ENCODE measurements around the gene DEPDC7. TPM values are rescaled to one million over a fixed set of nuclear protein-coding genes. Genes with fewer than 3 reads are reported as not detected.

DEPDC7 gene
- total and polyA plus RNA-seq, 2 experiments from 2014 or later, result 8.6 to 10.9 TPM

DNA sequence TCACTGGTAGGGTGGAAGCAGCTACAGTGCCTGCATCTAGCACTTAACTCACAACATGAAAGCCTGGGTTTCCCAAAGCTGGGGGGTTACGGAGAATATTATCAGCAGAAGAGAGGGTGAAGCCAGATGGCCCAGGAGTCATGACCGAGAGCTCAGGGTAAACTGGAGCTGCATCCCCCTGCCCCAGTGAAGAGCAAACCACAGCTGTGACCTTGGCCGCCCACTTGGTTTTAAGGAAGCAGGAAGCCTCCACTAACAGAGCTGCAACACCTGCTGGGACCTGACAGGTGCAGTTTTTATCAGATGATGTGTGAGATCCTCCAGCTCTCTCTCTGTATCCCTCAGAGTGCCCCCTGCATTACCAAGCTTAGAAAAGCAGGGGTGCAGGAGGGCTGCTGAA, 44.6 kb downstream of the DEPDC7 start:
- peak overlapping the region; percentile 29; the same call in 1 of the 2 replicates for H3K27ac ChIP-seq (ENCODE audit: low read depth)
- DNase-seq (ENCODE audit: low spot score) (no peak), ATAC-seq (no peak)
- H3K4me2 ChIP-seq, result no peak overlapping the region
- peaks cover 17% of the 10 kb centered on the region for H3K36me3 ChIP-seq (ENCODE audit: insufficient read depth)
- Mint-ChIP-seq H3K9me3 (no peaks in the 10 kb centered on the region), H3K36me3 (ENCODE audit: low read depth) (peaks cover 40% of the 10 kb centered on the region), H3K27me3 (ENCODE audit: insufficient read depth, low read depth, poor library complexity) (peaks cover 4% of the 10 kb centered on the region), H3K27ac (peak overlapping the region; percentile 61), H3K4me3 (no peak overlapping the region), H3K4me1 (peaks cover 22% of the 10 kb centered on the region)
- H3F3A ChIP-seq (replicated peaks; ENCODE audit: low read depth), result 0 out of 2 replicates have a peak, but pooled peaks cover 2% of the 10 kb centered on the region
- H2AFZ ChIP-seq, result no peak overlapping the region
- TF ChIP-seq ZNF331 (CRISPR knock-in tag; IDR thresholded peaks at IDR 0.05; ENCODE audit: low read depth) (no peak), CREB1 (CRISPR knock-in tag; IDR thresholded peaks at IDR 0.05; ENCODE audit: low read depth) (no peak), NANOG (IDR thresholded peaks at IDR 0.05; ENCODE audit: borderline replicate concordance) (no peak), EZH2phosphoT487 (IDR thresholded peaks at IDR 0.05; ENCODE audit: unreplicated experiment) (no peak), JUNB (IDR thresholded peaks at IDR 0.05; ENCODE audit: unreplicated experiment) (no peak), REST (IDR thresholded peaks at IDR 0.05; ENCODE audit: unreplicated experiment) (no peak), POLR2AphosphoS5 (IDR thresholded peaks at IDR 0.05; ENCODE audit: low read depth) (no peak), ZNF114 (CRISPR knock-in tag; IDR thresholded peaks at IDR 0.05) (no peak)
- H3K79me2 ChIP-seq (replicated peaks; ENCODE audit: insufficient read depth), result no peaks in the 10 kb centered on the region
- H3K4me1 ChIP-seq (ENCODE audit: insufficient read depth), result peaks cover 9% of the 10 kb centered on the region; the same call in 1 of the 2 replicates
- H3K27me3 ChIP-seq (ENCODE audit: insufficient read depth), result no peaks in the 10 kb centered on the region
- 0 out of 2 replicates have a peak, but pooled peaks cover 3% of the 10 kb centered on the region for H4K20me1 ChIP-seq (replicated peaks; ENCODE audit: insufficient read depth)
- no peaks in the 10 kb centered on the region for H3K9me2 ChIP-seq (ENCODE audit: insufficient read depth)
- no peak overlapping the region for H3K4me3 ChIP-seq

DNA sequence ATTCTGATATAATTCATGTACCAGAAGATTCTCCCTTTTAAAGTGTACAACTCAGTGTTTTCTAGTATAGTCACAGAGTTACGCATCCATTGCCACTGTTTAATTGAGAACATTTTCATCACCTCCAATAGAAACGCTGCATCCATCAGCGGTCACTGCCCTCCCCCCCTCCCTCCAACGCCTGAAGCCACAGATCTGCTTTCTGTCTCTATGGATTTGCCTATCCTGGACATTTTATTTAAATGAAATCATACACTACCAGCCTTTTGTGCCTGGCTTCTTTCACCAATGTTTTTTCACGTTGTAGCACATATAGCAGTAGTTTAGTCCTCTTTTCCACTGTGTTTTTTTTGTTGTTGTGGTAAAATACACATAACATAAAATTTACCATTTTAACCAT, 46.5 kb downstream of the DEPDC7 start:
- no peak for TF ChIP-seq EZH2 (IDR thresholded peaks at IDR 0.05; ENCODE audit: low read depth, unreplicated experiment)
- Histone ChIP-seq H3K79me2 (replicated peaks; ENCODE audit: insufficient read depth) (no peaks in the 10 kb centered on the region), H3K9me2 (ENCODE audit: insufficient read depth) (no peaks in the 10 kb centered on the region), H3K36me3 (ENCODE audit: insufficient read depth) (peaks cover 17% of the 10 kb centered on the region), H3K4me2 (no peak overlapping the region), H3K27ac (ENCODE audit: low read depth) (no peak overlapping the region), H3K4me3 (no peak overlapping the region), H3K4me1 (ENCODE audit: insufficient read depth) (peaks cover 9% of the 10 kb centered on the region; the same call in 1 of the 2 replicates), H2AFZ (no peak overlapping the region), H3F3A (replicated peaks; ENCODE audit: low read depth) (0 out of 2 replicates have a peak, but pooled peaks cover 2% of the 10 kb centered on the region), H4K20me1 (replicated peaks; ENCODE audit: insufficient read depth) (peaks cover 3% of the 10 kb centered on the region; the same call in 1 of the 2 replicates), H3K27me3 (ENCODE audit: insufficient read depth) (no peaks in the 10 kb centered on the region)
- Mint-ChIP-seq H3K27ac (no peak overlapping the region), H3K27me3 (ENCODE audit: insufficient read depth, low read depth, poor library complexity) (peaks cover 4% of the 10 kb centered on the region), H3K9me3 (no peaks in the 10 kb centered on the region), H3K36me3 (ENCODE audit: low read depth) (peaks cover 47% of the 10 kb centered on the region), H3K4me3 (no peak overlapping the region), H3K4me1 (peaks cover 22% of the 10 kb centered on the region)
- DNase-seq (ENCODE audit: low spot score), result no peak
- ATAC-seq, result no peak
